ENCODE measurements around the gene ORM1.

DNA sequence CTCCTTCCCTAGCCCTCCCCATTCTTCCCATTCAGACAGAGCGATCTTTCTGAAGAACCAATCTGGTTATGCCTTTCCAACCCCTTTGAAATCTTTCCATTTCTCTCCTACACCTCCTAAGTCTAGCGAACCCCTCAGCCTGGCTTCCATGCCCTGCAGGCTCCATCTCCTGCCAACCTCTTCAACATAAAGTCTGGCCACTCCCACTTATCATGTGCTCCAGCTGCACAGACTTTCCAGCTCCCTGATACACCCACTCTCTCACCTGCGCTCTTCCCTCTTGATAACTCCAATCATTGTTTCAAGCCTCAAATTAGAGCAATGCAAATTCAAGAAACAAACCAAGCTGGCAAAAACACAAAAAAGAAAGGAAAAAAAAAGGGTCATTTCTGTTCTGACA is 3.8 kb upstream of the ORM1 start:
- TF ChIP-seq, protein P1, sequence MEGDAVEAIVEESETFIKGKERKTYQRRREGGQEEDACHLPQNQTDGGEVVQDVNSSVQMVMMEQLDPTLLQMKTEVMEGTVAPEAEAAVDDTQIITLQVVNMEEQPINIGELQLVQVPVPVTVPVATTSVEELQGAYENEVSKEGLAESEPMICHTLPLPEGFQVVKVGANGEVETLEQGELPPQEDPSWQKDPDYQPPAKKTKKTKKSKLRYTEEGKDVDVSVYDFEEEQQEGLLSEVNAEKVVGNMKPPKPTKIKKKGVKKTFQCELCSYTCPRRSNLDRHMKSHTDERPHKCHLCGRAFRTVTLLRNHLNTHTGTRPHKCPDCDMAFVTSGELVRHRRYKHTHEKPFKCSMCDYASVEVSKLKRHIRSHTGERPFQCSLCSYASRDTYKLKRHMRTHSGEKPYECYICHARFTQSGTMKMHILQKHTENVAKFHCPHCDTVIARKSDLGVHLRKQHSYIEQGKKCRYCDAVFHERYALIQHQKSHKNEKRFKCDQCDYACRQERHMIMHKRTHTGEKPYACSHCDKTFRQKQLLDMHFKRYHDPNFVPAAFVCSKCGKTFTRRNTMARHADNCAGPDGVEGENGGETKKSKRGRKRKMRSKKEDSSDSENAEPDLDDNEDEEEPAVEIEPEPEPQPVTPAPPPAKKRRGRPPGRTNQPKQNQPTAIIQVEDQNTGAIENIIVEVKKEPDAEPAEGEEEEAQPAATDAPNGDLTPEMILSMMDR (IDR thresholded peaks at IDR 0.05), result no peak
- no peak for TF ChIP-seq POLR2A (IDR thresholded peaks at IDR 0.05)
